Measurements from ENCODE around the gene DCST2. TPM values are rescaled to one million over a fixed set of nuclear protein-coding genes. Genes with fewer than 3 reads are reported as not detected.
"Not testable (repeated sequence)": the region's sequence is repeated elsewhere in the genome, so short reads cannot be mapped to it uniquely, and the experiment has no call there.

The DCST2 gene
- total RNA-seq, 2 experiments from 2014 or later = 0.09 to 0.29 TPM

- Mint-ChIP-seq H3K36me3 (peaks cover 11% of the 10 kb centered on the region), H3K4me1 (peaks cover 18% of the 10 kb centered on the region), H3K27me3 (no peaks in the 10 kb centered on the region), H3K27ac (no peak overlapping the region), H3K4me3 (no peak overlapping the region), H3K9me3 (ENCODE audit: low read depth) (no peaks in the 10 kb centered on the region)
- CTCF ChIA-PET = interaction anchor here (0.5 to 13.5 kb wide), 8 partner anchors 8 to 92 kb away, joined by 3 to 212 read pairs (median 7); partner anchors contain the start of genes FLAD1 and PBXIP1
- no peak for DNase-seq
- ATAC-seq = no peak
Measured at GRCh38 chr1:154992721-154993571, 40.6 kb downstream of the DCST2 start.

- CTCF ChIA-PET = interaction anchor here (1.1 to 4.0 kb wide), 3 partner anchors 9 to 72 kb away, joined by 3 to 27 read pairs (median 8); no protein-coding TSS in a partner anchor
- ATAC-seq = no peak
- H3K27me3 Mint-ChIP-seq = no peaks in the 10 kb centered on the region
- H3K36me3 Mint-ChIP-seq = peaks cover 16% of the 10 kb centered on the region
- H3K4me1 Mint-ChIP-seq = peaks cover 13% of the 10 kb centered on the region
- no peak overlapping the region for H3K4me3 Mint-ChIP-seq
- no peak for DNase-seq
- no peaks in the 10 kb centered on the region for H3K9me3 Mint-ChIP-seq (ENCODE audit: low read depth)
- no peak overlapping the region for H3K27ac Mint-ChIP-seq
Measured at GRCh38 chr1:154990276-154990675, 43.3 kb downstream of the DCST2 start.

- Mint-ChIP-seq H3K27me3 (no peaks in the 10 kb centered on the region), H3K27ac (no peak overlapping the region), H3K9me3 (ENCODE audit: low read depth) (no peaks in the 10 kb centered on the region), H3K4me1 (peaks cover 19% of the 10 kb centered on the region), H3K36me3 (peaks cover 20% of the 10 kb centered on the region), H3K4me3 (no peak overlapping the region)
- DNase-seq (no peak), ATAC-seq (no peak)
- CTCF ChIA-PET = interaction anchor here (1.1 to 4.0 kb wide), 3 partner anchors 10 to 72 kb away, joined by 3 to 27 read pairs (median 8); no protein-coding TSS in a partner anchor
Measured at GRCh38 chr1:154989195-154989860, 44.3 kb downstream of the DCST2 start.

GRCh38 chr1:154988058-154988954 lies 45.3 kb downstream of the DCST2 start:
- peaks cover 20% of the 10 kb centered on the region for H3K36me3 Mint-ChIP-seq
- CTCF ChIA-PET = interaction anchor here (0.7 to 7.1 kb wide), 6 partner anchors 9 to 179 kb away, joined by 3 to 129 read pairs (median 6); no protein-coding TSS in a partner anchor

GRCh38 chr1:154987326-154987725 lies 46.3 kb downstream of the DCST2 start:
- no peak for DNase-seq
- H3K9me3 Mint-ChIP-seq (ENCODE audit: low read depth) = no peaks in the 10 kb centered on the region
- no peak overlapping the region for H3K4me3 Mint-ChIP-seq
- H3K27ac Mint-ChIP-seq = no peak overlapping the region
- no peak for ATAC-seq
- CTCF ChIA-PET = interaction anchor here (0.7 to 7.1 kb wide), 6 partner anchors 10 to 180 kb away, joined by 3 to 129 read pairs (median 6); no protein-coding TSS in a partner anchor
- peaks cover 24% of the 10 kb centered on the region for H3K4me1 Mint-ChIP-seq
- peaks cover 21% of the 10 kb centered on the region for H3K36me3 Mint-ChIP-seq
- H3K27me3 Mint-ChIP-seq = no peaks in the 10 kb centered on the region

More at GRCh38 chr1:154988058-154988954, 45.3 kb downstream of the DCST2 start:
- no peak for ATAC-seq
- DNase-seq = no peak
- H3K27me3 Mint-ChIP-seq = no peaks in the 10 kb centered on the region
- H3K27ac Mint-ChIP-seq = no peak overlapping the region
- no peaks in the 10 kb centered on the region for H3K9me3 Mint-ChIP-seq (ENCODE audit: low read depth)
- H3K4me3 Mint-ChIP-seq = no peak overlapping the region
- peaks cover 24% of the 10 kb centered on the region for H3K4me1 Mint-ChIP-seq

- H3K27ac Mint-ChIP-seq; ATAC-seq; H3K27me3 Mint-ChIP-seq; DNase-seq; H3K4me3 Mint-ChIP-seq; H3K9me3 Mint-ChIP-seq (ENCODE audit: low read depth): not testable (repeated sequence)
- peaks cover 26% of the 10 kb centered on the region for H3K4me1 Mint-ChIP-seq
- CTCF ChIA-PET = interaction anchor here (1.5 to 7.1 kb wide), 3 partner anchors 10 to 37 kb away, joined by 3 to 129 read pairs (median 27); no protein-coding TSS in a partner anchor
- peaks cover 22% of the 10 kb centered on the region for H3K36me3 Mint-ChIP-seq
Measured at GRCh38 chr1:154986736-154987135, 46.8 kb downstream of the DCST2 start.

GRCh38 chr1:154983776-154984466 lies 49.7 kb downstream of the DCST2 start:
- peaks cover 25% of the 10 kb centered on the region for H3K4me1 Mint-ChIP-seq
- H3K27ac Mint-ChIP-seq = no peak overlapping the region
- H3K27me3 Mint-ChIP-seq = no peaks in the 10 kb centered on the region
- DNase-seq (no peak), ATAC-seq (no peak)
- peaks cover 32% of the 10 kb centered on the region for H3K36me3 Mint-ChIP-seq
- H3K9me3 Mint-ChIP-seq (ENCODE audit: low read depth) = no peaks in the 10 kb centered on the region
- CTCF ChIA-PET = interaction anchor here (1.0 to 7.1 kb wide), 23 partner anchors 9 to 424 kb away, joined by 3 to 129 read pairs (median 4); partner anchors contain the start of genes ADAM15, CKS1B, KRTCAP2 and LENEP
- no peak overlapping the region for H3K4me3 Mint-ChIP-seq

GRCh38 chr1:154982897-154983648 lies 50.5 kb downstream of the DCST2 start, which contains the start of gene FLAD1:
TSS of gene FLAD1 (plus strand) at chr1:154983344. CDS start at chr1:154983695, 351 bp downstream.
- Mint-ChIP-seq H3K27ac (no peak within 1 kb of the TSS), H3K4me1 (peaks cover 25% of the 10 kb centered on the region), H3K36me3 (peaks cover 30% of the 10 kb centered on the region), H3K27me3 (no peaks in the 10 kb centered on the region), H3K9me3 (ENCODE audit: low read depth) (no peaks in the 10 kb centered on the region), H3K4me3 (no peak within 1 kb of the TSS)
- DNase-seq (peak; percentile 99), ATAC-seq (peak; percentile 100)
- CTCF ChIA-PET = interaction anchor here (0.8 to 7.1 kb wide), 20 partner anchors 9 to 424 kb away, joined by 3 to 129 read pairs (median 4); partner anchors contain the start of genes ADAM15, CKS1B, KRTCAP2 and LENEP

GRCh38 chr1:154982341-154982740 lies 51.2 kb downstream of the DCST2 start:
- H3K27ac Mint-ChIP-seq = no peak overlapping the region
- H3K27me3 Mint-ChIP-seq = no peaks in the 10 kb centered on the region
- CTCF ChIA-PET = interaction anchor here (1.1 to 7.1 kb wide), 11 partner anchors 8 to 423 kb away, joined by 3 to 129 read pairs (median 7); partner anchors contain the start of genes ADAM15, CKS1B, LENEP and PMVK
- peaks cover 29% of the 10 kb centered on the region for H3K4me1 Mint-ChIP-seq
- H3K36me3 Mint-ChIP-seq = peaks cover 31% of the 10 kb centered on the region
- DNase-seq = no peak
- H3K4me3 Mint-ChIP-seq = no peak overlapping the region
- H3K9me3 Mint-ChIP-seq (ENCODE audit: low read depth) = no peaks in the 10 kb centered on the region
- no peak for ATAC-seq

- H3K27ac Mint-ChIP-seq = no peak overlapping the region
- CTCF ChIA-PET = interaction anchor here (1.7 to 7.0 kb wide), 3 partner anchors 21 to 73 kb away, joined by 5 to 32 read pairs (median 6); partner anchors contain the start of gene ADAM15
- no peaks in the 10 kb centered on the region for H3K27me3 Mint-ChIP-seq
- no peak for DNase-seq
- H3K9me3 Mint-ChIP-seq (ENCODE audit: low read depth) = no peaks in the 10 kb centered on the region
- ATAC-seq = no peak
- H3K4me3 Mint-ChIP-seq = no peak overlapping the region
- peaks cover 18% of the 10 kb centered on the region for H3K4me1 Mint-ChIP-seq
- peaks cover 31% of the 10 kb centered on the region for H3K36me3 Mint-ChIP-seq
Measured at GRCh38 chr1:154978360-154978759, 55.2 kb downstream of the DCST2 start.

- H3K4me3 Mint-ChIP-seq = not testable (repeated sequence)
- CTCF ChIA-PET = interaction anchor here (0.8 to 7.0 kb wide), 3 partner anchors 17 to 73 kb away, joined by 3 to 32 read pairs (median 5); partner anchors contain the start of gene ADAM15
Measured at GRCh38 chr1:154977762-154978161, 55.8 kb downstream of the DCST2 start.

More at GRCh38 chr1:154977762-154978161, 55.8 kb downstream of the DCST2 start:
- not testable (repeated sequence) for H3K9me3 Mint-ChIP-seq (ENCODE audit: low read depth); DNase-seq; H3K27me3 Mint-ChIP-seq; ATAC-seq
- H3K36me3 Mint-ChIP-seq = peaks cover 31% of the 10 kb centered on the region
- H3K27ac Mint-ChIP-seq = peak overlapping the region; percentile 27
- peaks cover 21% of the 10 kb centered on the region for H3K4me1 Mint-ChIP-seq

Data from activated CD8-positive, alpha-beta memory T cell treated with anti-CD3 and anti-CD28 coated beads, Interleukin-2, amount 10 ng/mL, durations not matched to agents 7 days and 5 days (primary cell).